H1 (cell line): ENCODE measurements around the gene MYBPC1.

Experiments used
- CHD1 ChIP-seq: IDR thresholded peaks from 2 replicates; pipeline ENCODE4 v1.6.1; 2012; ENCODE audit warnings: low read depth, low read length, improper control_type of control experiment
- CTCF ChIP-seq, 3 experiments: IDR thresholded peaks; 1 replicate in 2 of 3; 2 replicates in 1 of 3; pipeline versions ENCODE4 v1.5.1 to v1.6.1; 2011; ENCODE audit warnings: low read length in 3 of 3, mild to moderate bottlenecking in 3 of 3, inconsistent platforms in 2 of 3, low read depth in 1 of 3, moderate library complexity in 1 of 3; ENCODE audit not compliant: insufficient read depth in 1 of 3; ENCODE audit errors: control extremely low read depth in 1 of 3
- POLR2A ChIP-seq, 2 experiments: IDR thresholded peaks; 1 replicate in 1 of 2; 2 replicates in 1 of 2; pipeline ENCODE4 v1.6.1; 2011; ENCODE audit warnings: low read depth in 2 of 2, low read length in 2 of 2, mild to moderate bottlenecking in 2 of 2; ENCODE audit errors: control extremely low read depth in 1 of 2
- RAD21 ChIP-seq, 2 experiments: IDR thresholded peaks in 1 of 2; conservative IDR thresholded peaks in 1 of 2; 2 replicates each; pipeline ENCODE4 v1.6.1; 2011; ENCODE audit warnings: low read depth in 2 of 2, low read length in 2 of 2, improper control_type of control experiment in 1 of 2, inconsistent platforms in 1 of 2, mild to moderate bottlenecking in 1 of 2, moderate library complexity in 1 of 2
- SIN3A ChIP-seq, 2 experiments: IDR thresholded peaks in 1 of 2; conservative IDR thresholded peaks in 1 of 2; 2 replicates each; pipeline ENCODE4 v1.6.1; 2011 to 2012; ENCODE audit warnings: low read length in 2 of 2, improper control_type of control experiment in 1 of 2, low read depth in 1 of 2, mild to moderate bottlenecking in 1 of 2
- TBP ChIP-seq: IDR thresholded peaks from 2 replicates; pipeline ENCODE4 v1.6.1; 2011; ENCODE audit warnings: low read depth, low read length, improper control_type of control experiment
- YY1 ChIP-seq: IDR thresholded peaks from 2 replicates; pipeline ENCODE4 v1.6.1; 2011; ENCODE audit warnings: low read depth, mild to moderate bottlenecking, low read length

- TF ChIP-seq CTCF (IDR thresholded peaks at IDR 0.05; ENCODE audit: control extremely low read depth in 1 of 3, insufficient read depth in 1 of 3, low read depth in 1 of 3, low read length in 3 of 3) (no peak), CHD1 (no peak), YY1 (no peak), POLR2A (IDR thresholded peaks at IDR 0.05; ENCODE audit: control extremely low read depth in 1 of 2, low read depth in 2 of 2, low read length in 2 of 2) (no peak), TBP (no peak), SIN3A (conservative IDR thresholded peaks at IDR 0.05 in 1 of 2, IDR thresholded peaks at IDR 0.05 in 1 of 2; ENCODE audit: low read depth in 1 of 2, low read length in 2 of 2) (no peak), RAD21 (IDR thresholded peaks at IDR 0.05 in 1 of 2, conservative IDR thresholded peaks at IDR 0.05 in 1 of 2; ENCODE audit: low read depth in 2 of 2, low read length in 2 of 2) (no peak)
These were observed 96.8 kb downstream of the MYBPC1 start for GRCh38 chr12:101691503-101692096.
